ENCODE results near the gene APH1B. TPM values are rescaled to one million over a fixed set of nuclear protein-coding genes. Genes with fewer than 3 reads are reported as not detected.
"Not testable (repeated sequence)": the region's sequence is repeated elsewhere in the genome, so short reads cannot be mapped to it uniquely, and the experiment has no call there.

APH1B gene
- polyA plus RNA-seq, 3 donors: 15.7 to 19.9 (median 17.6) TPM

GRCh38 chr15:63292241-63292640 lies 14.8 kb downstream of the APH1B start:
- DNase-seq: no peak

- DNase-seq: no peak
Measured at GRCh38 chr15:63292771-63293170, 15.4 kb downstream of the APH1B start.

- DNase-seq: no peak
Measured at GRCh38 chr15:63294359-63294758, 17.0 kb downstream of the APH1B start.

GRCh38 chr15:63295341-63295740 lies 17.9 kb downstream of the APH1B start:
- no peak for DNase-seq

- DNase-seq: no peak
Measured at GRCh38 chr15:63296195-63296594, 18.8 kb downstream of the APH1B start.

GRCh38 chr15:63299943-63300575 lies 22.7 kb downstream of the APH1B start:
- DNase-seq: no peak

GRCh38 chr15:63301088-63301487 lies 23.7 kb downstream of the APH1B start:
- DNase-seq: no peak

- DNase-seq: no peak
Measured at GRCh38 chr15:63305260-63305659, 27.9 kb downstream of the APH1B start.

- no peak for DNase-seq
Measured at GRCh38 chr15:63306492-63307073, 29.2 kb downstream of the APH1B start.

GRCh38 chr15:63308491-63308890 lies 31.1 kb downstream of the APH1B start:
- DNase-seq: no peak

- DNase-seq: no peak
Measured at GRCh38 chr15:63308947-63309346, 31.5 kb downstream of the APH1B start.

GRCh38 chr15:63310646-63311045 lies 33.2 kb downstream of the APH1B start:
- DNase-seq: no peak

GRCh38 chr15:63312286-63312685 lies 34.9 kb downstream of the APH1B start:
- no peak for DNase-seq

GRCh38 chr15:63313825-63314224 lies 36.4 kb downstream of the APH1B start:
- no peak for DNase-seq

- no peak for DNase-seq
Measured at GRCh38 chr15:63314409-63314808, 37.0 kb downstream of the APH1B start.

GRCh38 chr15:63318344-63318743 lies 40.9 kb downstream of the APH1B start:
- DNase-seq: no peak

GRCh38 chr15:63319065-63319464 lies 41.7 kb downstream of the APH1B start:
- no peak for DNase-seq

GRCh38 chr15:63320446-63320845 lies 43.0 kb downstream of the APH1B start:
- not testable (repeated sequence) for DNase-seq

- DNase-seq: not testable (repeated sequence)
Measured at GRCh38 chr15:63320981-63321380, 43.6 kb downstream of the APH1B start.

- no peak for DNase-seq
Measured at GRCh38 chr15:63321462-63321861, 44.1 kb downstream of the APH1B start.

GRCh38 chr15:63322541-63322940 lies 45.1 kb downstream of the APH1B start:
- DNase-seq: no peak

- no peak for DNase-seq
Measured at GRCh38 chr15:63323798-63324563, 46.6 kb downstream of the APH1B start.

GRCh38 chr15:63324770-63325169 lies 47.4 kb downstream of the APH1B start:
- DNase-seq: no peak
